ENCODE results near the gene ARHGEF11.

DNA sequence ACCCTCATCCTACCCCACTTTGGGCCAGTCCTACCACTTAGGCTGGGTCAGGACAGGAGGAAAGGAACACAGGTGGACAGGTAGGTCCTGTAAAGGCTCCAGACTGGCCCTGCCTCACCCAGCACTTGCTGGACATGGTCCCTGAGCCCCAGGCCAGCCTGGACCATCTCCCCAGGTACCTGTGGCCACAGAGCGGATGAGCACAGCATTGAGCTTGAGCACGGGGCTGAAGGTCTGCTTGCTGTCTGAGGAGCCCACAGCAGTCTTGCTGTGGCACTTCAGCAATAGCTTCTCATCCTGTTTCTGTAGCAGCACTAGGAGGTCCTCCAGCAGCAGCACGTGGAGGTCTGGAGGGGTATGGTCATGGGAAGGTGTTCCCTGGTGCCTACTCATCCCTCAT lies 101.8 kb downstream of the ARHGEF11 start:
- TF ChIP-seq, protein P1, sequence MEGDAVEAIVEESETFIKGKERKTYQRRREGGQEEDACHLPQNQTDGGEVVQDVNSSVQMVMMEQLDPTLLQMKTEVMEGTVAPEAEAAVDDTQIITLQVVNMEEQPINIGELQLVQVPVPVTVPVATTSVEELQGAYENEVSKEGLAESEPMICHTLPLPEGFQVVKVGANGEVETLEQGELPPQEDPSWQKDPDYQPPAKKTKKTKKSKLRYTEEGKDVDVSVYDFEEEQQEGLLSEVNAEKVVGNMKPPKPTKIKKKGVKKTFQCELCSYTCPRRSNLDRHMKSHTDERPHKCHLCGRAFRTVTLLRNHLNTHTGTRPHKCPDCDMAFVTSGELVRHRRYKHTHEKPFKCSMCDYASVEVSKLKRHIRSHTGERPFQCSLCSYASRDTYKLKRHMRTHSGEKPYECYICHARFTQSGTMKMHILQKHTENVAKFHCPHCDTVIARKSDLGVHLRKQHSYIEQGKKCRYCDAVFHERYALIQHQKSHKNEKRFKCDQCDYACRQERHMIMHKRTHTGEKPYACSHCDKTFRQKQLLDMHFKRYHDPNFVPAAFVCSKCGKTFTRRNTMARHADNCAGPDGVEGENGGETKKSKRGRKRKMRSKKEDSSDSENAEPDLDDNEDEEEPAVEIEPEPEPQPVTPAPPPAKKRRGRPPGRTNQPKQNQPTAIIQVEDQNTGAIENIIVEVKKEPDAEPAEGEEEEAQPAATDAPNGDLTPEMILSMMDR (IDR thresholded peaks at IDR 0.05; ENCODE audit: poor library complexity) = no peak
- TF ChIP-seq EZH2 (IDR thresholded peaks at IDR 0.05; ENCODE audit: borderline replicate concordance) (no peak), EZH2phosphoT487 (IDR thresholded peaks at IDR 0.05; ENCODE audit: low read depth, severe bottlenecking, unreplicated experiment) (no peak)

All from hepatocyte (in vitro differentiated cells).